ENCODE data around the gene ULBP3.
"Not testable (repeated sequence)": the region's sequence is repeated elsewhere in the genome, so short reads cannot be mapped to it uniquely, and the experiment has no call there.

Gene ULBP3

DNA sequence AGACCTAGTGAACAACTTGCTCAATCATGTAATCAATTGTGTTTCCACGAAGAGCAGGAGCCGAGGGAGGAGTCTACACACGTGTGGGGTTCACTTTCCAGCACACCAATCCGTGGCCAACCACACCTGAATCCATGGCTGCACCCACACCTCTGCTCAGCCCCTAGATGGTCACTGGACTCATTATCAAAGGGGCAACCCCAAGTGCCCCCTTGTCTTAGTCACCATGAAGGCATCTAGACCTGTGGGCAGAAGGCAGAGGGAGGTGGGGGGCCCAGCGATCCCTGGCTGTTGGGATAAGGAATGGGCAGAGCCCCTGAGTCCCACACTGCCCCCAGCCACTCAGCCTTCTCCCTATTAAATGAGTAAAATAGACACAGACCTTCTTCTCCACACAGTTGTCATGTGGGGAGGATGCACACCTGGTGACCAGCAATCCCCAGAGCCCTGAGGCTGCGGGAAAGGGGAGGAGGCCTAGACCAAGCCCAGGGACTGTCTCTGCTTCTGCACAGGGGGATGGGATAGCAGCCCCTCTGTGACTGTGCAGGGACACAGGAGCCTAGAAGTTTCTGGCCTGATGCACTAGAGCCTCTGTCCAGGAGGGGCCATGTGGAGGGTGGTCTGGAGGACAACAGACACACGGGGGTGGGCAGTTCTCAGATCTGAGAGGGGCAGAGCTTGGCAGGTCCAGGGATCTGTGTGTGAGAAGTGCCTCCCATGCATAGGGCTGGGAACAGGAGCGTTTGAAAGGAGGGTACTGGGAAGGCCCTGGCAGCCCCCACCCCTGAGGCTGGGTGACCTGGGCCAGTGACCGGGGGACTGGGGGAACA is 41.7 kb downstream of the ULBP3 start:
- Histone ChIP-seq H3K4me3 (ENCODE audit: low read depth in 1 of 2, low read length in 1 of 2) (no peak overlapping the region), H3K27me3 (peaks cover 85% of the 10 kb centered on the region), H3K9me3 (no peaks in the 10 kb centered on the region), H3K27ac (no peak overlapping the region), H3K36me3 (no peaks in the 10 kb centered on the region), H3K4me1 (ENCODE audit: control insufficient read depth in 1 of 2, insufficient read depth in 1 of 2, low read depth in 1 of 2, low read length in 1 of 2) (no peaks in the 10 kb centered on the region)
- TF ChIP-seq, protein P1, sequence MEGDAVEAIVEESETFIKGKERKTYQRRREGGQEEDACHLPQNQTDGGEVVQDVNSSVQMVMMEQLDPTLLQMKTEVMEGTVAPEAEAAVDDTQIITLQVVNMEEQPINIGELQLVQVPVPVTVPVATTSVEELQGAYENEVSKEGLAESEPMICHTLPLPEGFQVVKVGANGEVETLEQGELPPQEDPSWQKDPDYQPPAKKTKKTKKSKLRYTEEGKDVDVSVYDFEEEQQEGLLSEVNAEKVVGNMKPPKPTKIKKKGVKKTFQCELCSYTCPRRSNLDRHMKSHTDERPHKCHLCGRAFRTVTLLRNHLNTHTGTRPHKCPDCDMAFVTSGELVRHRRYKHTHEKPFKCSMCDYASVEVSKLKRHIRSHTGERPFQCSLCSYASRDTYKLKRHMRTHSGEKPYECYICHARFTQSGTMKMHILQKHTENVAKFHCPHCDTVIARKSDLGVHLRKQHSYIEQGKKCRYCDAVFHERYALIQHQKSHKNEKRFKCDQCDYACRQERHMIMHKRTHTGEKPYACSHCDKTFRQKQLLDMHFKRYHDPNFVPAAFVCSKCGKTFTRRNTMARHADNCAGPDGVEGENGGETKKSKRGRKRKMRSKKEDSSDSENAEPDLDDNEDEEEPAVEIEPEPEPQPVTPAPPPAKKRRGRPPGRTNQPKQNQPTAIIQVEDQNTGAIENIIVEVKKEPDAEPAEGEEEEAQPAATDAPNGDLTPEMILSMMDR (IDR thresholded peaks at IDR 0.05), result no peak

DNA sequence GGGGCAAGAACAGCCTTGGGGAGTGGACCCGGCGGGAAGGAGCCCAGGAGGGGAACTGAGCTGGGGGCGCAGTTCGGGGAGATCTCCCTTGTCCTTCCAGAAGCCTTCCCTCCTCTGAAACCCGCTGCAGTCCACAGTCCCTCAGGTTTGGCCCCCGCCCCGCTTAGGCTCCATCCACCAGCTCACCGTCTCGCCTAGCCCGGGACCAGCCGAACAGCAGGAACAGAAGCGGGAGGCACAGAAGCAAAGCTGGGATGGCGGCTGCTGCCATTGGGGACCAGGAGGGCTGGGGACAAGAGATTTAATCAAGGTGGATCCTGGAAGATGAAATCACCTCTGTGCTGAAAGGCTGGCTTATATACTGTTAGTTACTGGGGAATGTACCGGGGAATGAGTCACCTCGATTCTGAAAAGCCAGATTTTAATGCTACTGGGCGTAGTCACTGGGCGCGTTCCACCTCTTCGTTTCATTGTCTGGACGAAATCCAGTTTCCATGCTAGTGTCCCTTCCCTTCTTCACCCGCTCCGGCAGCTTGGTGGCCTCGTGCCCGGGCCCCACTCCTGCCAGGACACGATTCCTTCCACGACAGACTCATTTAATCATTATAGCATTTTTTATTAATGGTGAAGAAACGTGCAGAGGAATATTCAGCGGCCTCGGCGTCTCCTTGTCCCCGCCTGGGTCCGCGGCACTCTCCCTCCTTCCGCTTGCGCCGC is 43.6 kb downstream of the ULBP3 start, which contains the start of gene RAET1L:
Gene RAET1L, minus strand, starts transcription at position 332 of the 717 bp plus-strand sequence. Its CDS starts 61 bp downstream, at position 271.
- Histone ChIP-seq H3K27me3 (peaks cover 75% of the 10 kb centered on the region), H3K27ac (no peak within 1 kb of the TSS), H3K36me3 (no peaks in the 10 kb centered on the region), H3K4me1 (ENCODE audit: control insufficient read depth in 1 of 2, insufficient read depth in 1 of 2, low read depth in 1 of 2, low read length in 1 of 2) (no peaks in the 10 kb centered on the region), H3K9me3 (no peaks in the 10 kb centered on the region), H3K4me3 (ENCODE audit: low read depth in 1 of 2, low read length in 1 of 2) (no peak within 1 kb of the TSS)
- TF ChIP-seq, protein P1 (IDR thresholded peaks at IDR 0.05), result no peak

DNA sequence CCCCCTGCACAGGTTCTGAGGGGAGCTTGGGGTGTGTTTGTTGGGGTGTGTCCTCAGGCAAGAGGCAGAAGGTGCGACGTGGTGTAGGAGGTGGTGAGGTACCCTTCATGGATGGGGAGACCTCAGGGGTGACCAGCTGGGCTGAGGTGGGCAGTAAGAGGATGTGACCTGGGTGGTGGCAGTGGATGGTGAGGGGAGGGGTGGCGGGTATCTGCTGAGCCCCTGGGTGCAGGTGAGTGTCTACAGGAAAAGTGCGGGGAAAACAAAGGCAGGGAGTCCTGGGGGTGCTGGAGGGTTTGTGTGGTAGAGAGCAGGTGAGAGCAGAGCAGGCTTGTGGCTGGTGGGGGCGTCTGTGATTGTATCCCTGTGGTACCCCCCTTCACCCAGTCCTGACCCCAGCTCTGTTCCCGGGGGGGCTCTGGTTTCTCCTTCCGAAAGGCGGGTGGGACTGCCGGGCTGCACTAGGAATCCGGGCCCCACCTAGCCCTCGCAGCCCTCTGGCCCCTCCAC is 44.2 kb downstream of the ULBP3 start:
- Histone ChIP-seq H3K27me3 (peaks cover 70% of the 10 kb centered on the region), H3K4me1 (ENCODE audit: control insufficient read depth in 1 of 2, insufficient read depth in 1 of 2, low read depth in 1 of 2, low read length in 1 of 2) (no peaks in the 10 kb centered on the region), H3K27ac (no peak overlapping the region), H3K36me3 (no peaks in the 10 kb centered on the region), H3K4me3 (ENCODE audit: low read depth in 1 of 2, low read length in 1 of 2) (no peak overlapping the region), H3K9me3 (no peaks in the 10 kb centered on the region)
- TF ChIP-seq, protein P1 (IDR thresholded peaks at IDR 0.05), result no peak

DNA sequence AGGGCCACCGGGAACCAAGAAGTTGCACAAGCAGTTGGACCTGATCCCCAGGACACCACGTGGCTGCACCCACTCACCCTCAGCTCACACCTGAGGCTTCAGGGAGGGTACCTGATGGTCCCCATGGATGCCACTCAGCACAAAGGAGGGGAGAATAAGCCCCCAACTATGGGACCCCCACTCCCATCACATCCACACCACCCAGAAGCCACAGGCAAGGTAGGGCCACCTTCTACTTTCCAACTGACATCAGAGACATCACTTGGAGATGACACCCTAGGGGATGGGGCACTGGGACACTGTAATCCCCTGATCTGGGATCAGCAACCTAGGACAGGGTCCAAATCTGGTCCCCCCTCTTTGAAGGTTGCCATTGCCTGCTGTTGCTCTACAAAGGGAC is 44.9 kb downstream of the ULBP3 start:
- not testable (repeated sequence) for H3K9me3 ChIP-seq; H3K27ac ChIP-seq; H3K4me3 ChIP-seq (ENCODE audit: low read depth in 1 of 2, low read length in 1 of 2); H3K36me3 ChIP-seq; H3K4me1 ChIP-seq (ENCODE audit: control insufficient read depth in 1 of 2, insufficient read depth in 1 of 2, low read depth in 1 of 2, low read length in 1 of 2)
- peaks cover 67% of the 10 kb centered on the region for H3K27me3 ChIP-seq

DNA sequence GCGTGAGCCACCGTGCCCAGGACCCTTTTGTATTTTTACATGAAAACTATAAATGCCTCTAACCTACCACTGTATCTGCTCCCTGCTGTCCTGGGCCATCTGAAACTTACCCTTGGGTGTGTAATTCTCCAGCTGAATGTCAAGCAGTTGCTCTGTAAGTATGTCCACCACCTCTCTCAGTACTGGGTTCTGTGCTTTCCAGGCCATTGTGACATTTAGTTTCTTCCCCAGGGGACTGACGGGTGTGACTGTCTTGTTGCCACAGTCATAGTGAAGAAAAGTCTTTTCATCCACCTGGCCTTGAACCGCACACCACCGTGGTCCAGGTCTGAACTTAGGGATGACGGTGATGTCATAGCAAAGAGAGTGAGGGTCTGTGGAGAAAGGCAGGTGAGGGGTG is 47.1 kb downstream of the ULBP3 start:
- not testable (repeated sequence) for H3K36me3 ChIP-seq; H3K27ac ChIP-seq; H3K9me3 ChIP-seq; H3K4me1 ChIP-seq (ENCODE audit: control insufficient read depth in 1 of 2, insufficient read depth in 1 of 2, low read depth in 1 of 2, low read length in 1 of 2); H3K4me3 ChIP-seq (ENCODE audit: low read depth in 1 of 2, low read length in 1 of 2)
- H3K27me3 ChIP-seq, result peaks cover 67% of the 10 kb centered on the region

DNA sequence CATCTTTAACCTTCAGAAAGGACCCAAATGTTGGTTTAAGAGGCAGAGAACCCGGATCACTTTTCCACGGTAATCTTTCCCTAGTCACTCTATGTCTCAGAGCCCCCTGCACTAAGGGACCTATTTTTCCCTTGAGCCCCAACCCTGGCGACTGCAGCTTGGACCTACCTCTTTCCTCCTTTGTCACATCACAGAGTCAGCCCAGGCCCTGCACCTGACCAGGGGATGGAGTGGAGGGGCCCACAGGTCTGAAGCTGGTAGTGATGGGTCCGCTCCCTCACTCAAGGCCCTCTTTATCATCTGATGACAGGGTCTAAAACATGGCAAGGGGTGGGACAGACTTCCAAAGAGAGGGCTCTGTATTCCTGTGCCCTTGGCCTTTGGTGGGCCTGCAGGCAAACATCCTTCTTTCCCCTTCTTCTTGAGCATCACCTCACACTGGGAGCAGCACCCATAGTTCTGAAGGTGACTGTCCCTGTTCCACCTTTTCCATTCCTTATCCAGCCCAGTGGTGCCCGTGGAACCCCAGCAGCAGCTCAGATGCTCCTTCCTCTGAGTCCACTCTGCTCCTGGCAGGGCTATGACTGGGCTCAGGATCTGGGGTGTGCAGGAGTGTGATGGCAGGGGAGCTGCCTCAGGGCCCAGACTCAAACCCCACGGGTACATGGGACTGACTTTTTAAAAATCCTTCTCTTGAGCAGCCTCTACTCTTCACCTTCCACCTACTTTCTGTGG is 49.9 kb downstream of the ULBP3 start:
- Histone ChIP-seq H3K27me3 (peaks cover 66% of the 10 kb centered on the region), H3K27ac (no peak overlapping the region), H3K36me3 (no peaks in the 10 kb centered on the region), H3K9me3 (no peaks in the 10 kb centered on the region), H3K4me1 (ENCODE audit: control insufficient read depth in 1 of 2, insufficient read depth in 1 of 2, low read depth in 1 of 2, low read length in 1 of 2) (no peaks in the 10 kb centered on the region), H3K4me3 (ENCODE audit: low read depth in 1 of 2, low read length in 1 of 2) (no peak overlapping the region)
- TF ChIP-seq, protein P1 (IDR thresholded peaks at IDR 0.05), result no peak

DNA sequence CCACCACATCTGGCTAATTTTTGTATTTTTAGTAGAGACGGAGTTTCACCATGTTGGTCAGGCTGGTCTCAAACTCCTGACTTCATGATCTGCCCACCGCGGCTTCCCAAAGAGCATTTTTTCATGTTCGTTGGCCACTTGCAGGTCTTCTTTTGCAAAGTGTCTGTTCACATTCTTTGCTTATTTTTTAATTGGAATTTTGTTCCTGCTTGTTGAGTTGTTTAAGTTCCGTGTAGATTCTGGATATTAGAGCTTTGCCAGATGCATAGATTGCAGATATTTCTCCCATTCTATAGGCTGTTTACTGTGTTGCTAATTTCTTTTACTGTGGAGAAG is 51.8 kb downstream of the ULBP3 start:
- H3K4me1 ChIP-seq (ENCODE audit: control insufficient read depth in 1 of 2, insufficient read depth in 1 of 2, low read depth in 1 of 2, low read length in 1 of 2); H3K27ac ChIP-seq; H3K36me3 ChIP-seq; H3K9me3 ChIP-seq; H3K4me3 ChIP-seq (ENCODE audit: low read depth in 1 of 2, low read length in 1 of 2): not testable (repeated sequence)
- peaks cover 75% of the 10 kb centered on the region for H3K27me3 ChIP-seq

All from neutrophil (primary cell).